ENCODE results near the gene SCIMP. TPM values are rescaled to one million over a fixed set of nuclear protein-coding genes. Genes with fewer than 3 reads are reported as not detected.

SCIMP gene
- total and polyA plus RNA-seq, 2 of the 4 experiments (the other 2 are of a cell fraction), result not detected

- H3K18ac ChIP-seq (ENCODE audit: low read depth, low read length), result no peak overlapping the region
- no peak overlapping the region for H3K4me3 ChIP-seq (ENCODE audit: insufficient read depth, low read depth, low read length)
- H3K9me1 ChIP-seq (ENCODE audit: insufficient read depth, low read length), result no peaks in the 10 kb centered on the region
- no peak overlapping the region for H3K56ac ChIP-seq (ENCODE audit: extremely low read depth, insufficient read depth, low read length)
- H2BK5ac ChIP-seq (ENCODE audit: low read depth, low read length, poor library complexity, severe bottlenecking), result no peak overlapping the region
- H3K27ac ChIP-seq (ENCODE audit: insufficient read depth, low read length), result no peak overlapping the region
- in situ Hi-C loops (cut with MboI; ENCODE audit: low sequenced_read_pairs), result no loop called here
- no peak for DNase-seq
- no peak overlapping the region for H3K4me2 ChIP-seq (ENCODE audit: low read depth, low read length)
- no peak overlapping the region for H4K8ac ChIP-seq (ENCODE audit: low read depth in 2 of 2, low read length in 2 of 2)
- H3K14ac ChIP-seq (replicated peaks; ENCODE audit: low read depth, low read length), result no peak overlapping the region
- H2BK120ac ChIP-seq (ENCODE audit: low read depth, low read length), result no peak overlapping the region
- H3K9me3 ChIP-seq (ENCODE audit: control insufficient read depth, insufficient read depth, low read length), result peaks cover 73% of the 10 kb centered on the region
- no peak overlapping the region for H4K91ac ChIP-seq (ENCODE audit: insufficient read depth, low read depth, low read length)
- no TSS peak for BruUV-seq (replicated peaks)
- no peak overlapping the region for H2BK20ac ChIP-seq (ENCODE audit: low read depth, low read length)
- H2BK15ac ChIP-seq (ENCODE audit: low read depth, low read length), result no peak overlapping the region
- no peak overlapping the region for H4K5ac ChIP-seq (ENCODE audit: low read depth, low read length)
- no peak overlapping the region for H3K4ac ChIP-seq (ENCODE audit: low read depth, low read length)
- POLR2A ChIA-PET (ENCODE audit: unreplicated experiment), result no interaction called here
- H3K79me1 ChIP-seq (ENCODE audit: low read depth in 1 of 2, low read length in 2 of 2), result no peaks in the 10 kb centered on the region; a peak in 1 of 4 replicates
- ATAC-seq (ENCODE audit: low read depth), result no peak
- intact Hi-C loops (cut with micrococcal nuclease), result loop anchor here (10.0 kb wide), 1 partner anchor 87 kb away; no protein-coding TSS in a partner anchor
- no peak overlapping the region for H3K9ac ChIP-seq (ENCODE audit: low read depth, low read length)
- peaks cover 11% of the 10 kb centered on the region for H3K36me3 ChIP-seq (ENCODE audit: control insufficient read depth, insufficient read depth, low read length)
- WGBS, 2 experiments (ENCODE audit: extremely low coverage in 2 of 2, insufficient read length in 1 of 2), result no CpG with 5 or more reads among the region's 10 CpGs
- H2AFZ ChIP-seq (replicated peaks; ENCODE audit: low read length, poor library complexity), result no peak overlapping the region
- H3K4me1 ChIP-seq (ENCODE audit: control insufficient read depth, insufficient read depth, low read length), result no peaks in the 10 kb centered on the region
- H2AK5ac ChIP-seq (ENCODE audit: low read depth, low read length), result no peak overlapping the region
- H3K23ac ChIP-seq (ENCODE audit: low read depth, low read length), result no peak overlapping the region
- no peaks in the 10 kb centered on the region for H3K27me3 ChIP-seq (ENCODE audit: control insufficient read depth, insufficient read depth, low read length)
- CTCF ChIA-PET, result interaction anchor here (0.6 kb wide), 1 partner anchor 22 kb away, joined by 3 read pairs; no protein-coding TSS in a partner anchor
- dilution Hi-C loops (cut with HindIII; ENCODE audit: low sequenced_read_pairs, unreplicated experiment), result no loop called here
- H2AK9ac ChIP-seq (replicated peaks; ENCODE audit: low read depth, low read length, poor library complexity), result no peak overlapping the region
- H4K20me1 ChIP-seq (ENCODE audit: insufficient read depth, low read length), result no peaks in the 10 kb centered on the region
- no peak for TF ChIP-seq RCOR1 (IDR thresholded peaks at IDR 0.05; ENCODE audit: insufficient replicate concordance, low read length)
- no peak for TF ChIP-seq SMC3 (IDR thresholded peaks at IDR 0.05; ENCODE audit: low read depth, low read length)
- no peak for TF ChIP-seq MXI1 (IDR thresholded peaks at IDR 0.05; ENCODE audit: borderline replicate concordance, low read depth, low read length)
- no peak for TF ChIP-seq NFE2L2 (IDR thresholded peaks at IDR 0.05; ENCODE audit: low read depth, low read length)
- no peak for TF ChIP-seq RAD21 (IDR thresholded peaks at IDR 0.05; ENCODE audit: low read length)
- no peak for TF ChIP-seq CTCF (conservative IDR thresholded peaks at IDR 0.05; ENCODE audit: low read depth, low read length)
- TF ChIP-seq CEBPB (IDR thresholded peaks at IDR 0.05; ENCODE audit: low read depth, low read length), result no peak
- no peak for TF ChIP-seq CHD1 (IDR thresholded peaks at IDR 0.05; ENCODE audit: low read depth, low read length)
- TF ChIP-seq POLR2A (IDR thresholded peaks at IDR 0.05; ENCODE audit: low read depth, low read length), result no peak
- no peak for TF ChIP-seq MAFK (IDR thresholded peaks at IDR 0.05; ENCODE audit: low read depth, low read length)
- TF ChIP-seq RFX5 (IDR thresholded peaks at IDR 0.05; ENCODE audit: low read depth, low read length), result no peak
- TF ChIP-seq MAZ (IDR thresholded peaks at IDR 0.05; ENCODE audit: borderline replicate concordance, low read depth, low read length), result no peak
- no peak for TF ChIP-seq FOS (IDR thresholded peaks at IDR 0.05; ENCODE audit: low read depth, low read length)
- TF ChIP-seq BHLHE40 (IDR thresholded peaks at IDR 0.05; ENCODE audit: low read depth, low read length), result no peak
- no peak for TF ChIP-seq USF2 (IDR thresholded peaks at IDR 0.05; ENCODE audit: low read depth, low read length)
These were observed 53.0 kb downstream of the SCIMP start for GRCh38 chr17:5181509-5182305.

All from IMR-90 (cell line).